CD14-positive monocyte (primary cell): Measurements from ENCODE around the gene ITPK1. TPM values are rescaled to one million over a fixed set of nuclear protein-coding genes. Genes with fewer than 3 reads are reported as not detected.

ENCODE experiments used
- DNase-seq, 3 donors: peaks; one replicate each; pipeline ENCODE4 v3.0.0-alpha.2; 2011 to 2022
- H2AFZ ChIP-seq: 2 replicates; pipeline ENCODE4 v1.6.0; 2012; ENCODE audit warnings: mild to moderate bottlenecking, low read depth, low read length, inconsistent platforms; ENCODE audit not compliant: insufficient read depth, poor library complexity, severe bottlenecking
- H3K27ac ChIP-seq, 2 donors: 1 replicate in 1 of 2; 2 replicates in 1 of 2; pipeline ENCODE4 v1.5.1; 2012 to 2013; ENCODE audit warnings: low read length in 2 of 2, control low read depth in 1 of 2, inconsistent platforms in 1 of 2, low read depth in 1 of 2, mild to moderate bottlenecking in 1 of 2
- H3K27me3 ChIP-seq, 2 donors: one replicate each; pipeline versions ENCODE4 v1.6.0 to v1.6.1; 2011 to 2013; ENCODE audit warnings: low read length in 2 of 2; ENCODE audit not compliant: control insufficient read depth in 2 of 2, insufficient read depth in 2 of 2
- H3K36me3 ChIP-seq, 2 donors: replicated peaks in 1 of 2; 1 replicate in 1 of 2; 2 replicates in 1 of 2; pipeline versions ENCODE4 v1.5.1 to v1.6.1; 2012 to 2013; ENCODE audit warnings: low read length in 2 of 2, control low read depth in 1 of 2, inconsistent platforms in 1 of 2, mild to moderate bottlenecking in 1 of 2; ENCODE audit not compliant: insufficient read depth in 2 of 2, control insufficient read depth in 1 of 2
- H3K4me1 ChIP-seq, 2 donors: 1 replicate in 1 of 2; 2 replicates in 1 of 2; pipeline versions ENCODE4 v1.5.1 to v1.6.1; 2012 to 2013; ENCODE audit warnings: low read length in 2 of 2, control low read depth in 1 of 2, inconsistent platforms in 1 of 2, mild to moderate bottlenecking in 1 of 2, moderate library complexity in 1 of 2; ENCODE audit not compliant: insufficient read depth in 2 of 2, control insufficient read depth in 1 of 2
- H3K4me2 ChIP-seq: replicated peaks from 2 replicates; pipeline ENCODE3; 2012; ENCODE audit warnings: low read length, moderate library complexity, mild to moderate bottlenecking; ENCODE audit not compliant: poor library complexity, severe bottlenecking; ENCODE audit errors: extremely low read depth
- H3K4me3 ChIP-seq, 3 experiments: fragments of 200-600 bp in 1 of 3; sonication (generic) in 1 of 3; replicated peaks in 1 of 3; 1 replicate in 2 of 3; 2 replicates in 1 of 3; pipeline ENCODE4 v1.5.1; 2011 to 2013; ENCODE audit warnings: low read length in 3 of 3, mild to moderate bottlenecking in 3 of 3, control low read depth in 2 of 3, low read depth in 2 of 3, inconsistent platforms in 1 of 3, moderate library complexity in 1 of 3
- H3K79me2 ChIP-seq: 2 replicates; pipeline ENCODE4 v1.6.0; 2012; ENCODE audit warnings: mild to moderate bottlenecking, control low read depth, inconsistent platforms, low read length, moderate library complexity; ENCODE audit not compliant: insufficient read depth
- H3K9ac ChIP-seq: 2 replicates; pipeline ENCODE4 v1.6.0; 2017; ENCODE audit warnings: low read length, mild to moderate bottlenecking; ENCODE audit not compliant: insufficient read depth, poor library complexity, severe bottlenecking
- H3K9me3 ChIP-seq, 2 donors: replicated peaks in 1 of 2; 1 replicate in 1 of 2; 2 replicates in 1 of 2; pipeline versions ENCODE4 v1.5.1 to v1.6.1; 2012 to 2013; ENCODE audit warnings: low read length in 2 of 2, control low read depth in 1 of 2; ENCODE audit not compliant: control insufficient read depth in 1 of 2, insufficient read depth in 1 of 2
- H4K20me1 ChIP-seq: 2 replicates; pipeline ENCODE4 v1.6.0; 2012; ENCODE audit warnings: mild to moderate bottlenecking, low read length, control low read depth, moderate library complexity; ENCODE audit not compliant: insufficient read depth
- H3K27ac Mint-ChIP-seq, 7 donors: one replicate each; pipeline ENCODE4 v1.8.0; 2020; ENCODE audit warnings: mild to moderate bottlenecking in 7 of 7, mixed read lengths in 7 of 7, moderate library complexity in 6 of 7, inconsistent platforms in 2 of 7
- H3K27me3 Mint-ChIP-seq, 3 donors: one replicate each; pipeline ENCODE4 v1.8.0; 2021 to 2022; ENCODE audit warnings: low read depth in 3 of 3, mild to moderate bottlenecking in 3 of 3, mixed read lengths in 3 of 3, moderate library complexity in 3 of 3, inconsistent platforms in 1 of 3
- H3K36me3 Mint-ChIP-seq, 2 donors: one replicate each; pipeline ENCODE4 v1.8.0; 2020; ENCODE audit warnings: mixed read lengths in 2 of 2, inconsistent platforms in 1 of 2, mild to moderate bottlenecking in 1 of 2
- H3K4me1 Mint-ChIP-seq: one replicate; pipeline ENCODE4 v1.8.0; 2020; ENCODE audit warnings: mild to moderate bottlenecking, mixed read lengths
- H3K4me3 Mint-ChIP-seq, 2 donors: one replicate each; pipeline ENCODE4 v1.8.0; 2020; ENCODE audit warnings: mild to moderate bottlenecking in 2 of 2, mixed read lengths in 2 of 2, moderate library complexity in 1 of 2
- H3K9me3 Mint-ChIP-seq, 7 donors: one replicate each; pipeline ENCODE4 v1.8.0; 2020 to 2022; ENCODE audit warnings: mixed read lengths in 7 of 7, mild to moderate bottlenecking in 6 of 7, moderate library complexity in 6 of 7, inconsistent platforms in 2 of 7
- CTCF ChIP-seq: fragments of 200-600 bp; IDR thresholded peaks from one replicate; pipeline ENCODE4 v1.8.0; 2022; ENCODE audit warnings: antibody characterized with exemption, mild to moderate bottlenecking
- WGBS: methylation state at CpG from one replicate; pipeline ENCODE4 v1.1.5; 2013; ENCODE audit warnings: missing lambda C conversion rate; ENCODE audit not compliant: insufficient coverage; 5-methylcytosine and 5-hydroxymethylcytosine counted together
- intact Hi-C, 2 donors: fragments of 100-400 bp; cut with micrococcal nuclease; formaldehyde crosslinking; loops; one replicate each; pipeline versions ENCODE4 v1.15.0 to v1.15.1; 2023
- polyA plus RNA-seq, 3 donors: library from polyadenylated mRNA; depleted of rRNA in 1 of 3; unstranded in 2 of 3; stranded (reverse) in 1 of 3; fragments of 300-500 nt in 2 of 3; fragments of >200 nt in 1 of 3; fragmentation: Illumina TruSeq in 2 of 3; gene quantifications; 1 replicate in 2 of 3; 2 replicates in 1 of 3; pipeline ENCODE4 v1.2.3, GENCODE V29; 2012 to 2021

Gene ITPK1
- polyA plus RNA-seq, 3 donors = 57.1 to 144 (median 63.0) TPM

DNA sequence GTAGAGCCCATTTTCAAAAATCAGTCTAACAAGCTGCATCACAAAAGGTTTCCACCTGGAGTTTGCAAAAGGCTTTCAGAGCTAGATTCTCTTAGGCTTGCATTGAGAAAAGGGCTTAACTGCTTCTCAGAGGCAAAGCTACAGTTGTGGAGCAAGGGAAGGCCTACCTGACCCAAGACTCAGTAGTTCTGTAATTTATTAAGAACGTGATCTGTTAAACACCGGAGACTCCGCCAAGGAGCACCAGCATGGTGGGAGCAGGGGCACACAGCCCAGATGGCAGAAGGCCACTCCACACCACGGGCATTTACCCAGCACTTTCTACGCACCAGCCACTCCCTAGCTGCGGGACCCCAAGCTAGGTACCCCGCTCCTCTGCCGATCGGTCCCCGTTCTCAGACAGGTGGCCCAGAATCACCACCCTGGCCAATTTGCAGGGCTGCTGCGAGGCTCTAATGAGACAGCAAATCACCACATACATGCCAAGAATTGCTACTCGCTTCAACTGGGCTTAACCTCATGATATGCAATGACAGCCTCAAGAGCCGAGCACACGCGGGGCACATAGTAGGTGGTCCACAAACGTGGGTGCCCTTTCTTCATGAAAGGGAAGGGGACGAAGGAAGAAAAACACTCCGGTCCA is 1.5 kb downstream of the ITPK1 start:
- H3K36me3 Mint-ChIP-seq = peaks cover 4 to 11% of the 10 kb centered on the region in 2 donors
- peak overlapping the region; percentile 81 for H2AFZ ChIP-seq
- H3K27me3 Mint-ChIP-seq = peaks cover 0 to 3% (median 0%) of the 10 kb centered on the region in 3 donors
- peak overlapping the region; percentile 47 to 82 (median 52) for H3K4me3 ChIP-seq
- H3K4me1 Mint-ChIP-seq = peaks cover 67% of the 10 kb centered on the region
- intact Hi-C loops = loop anchor here (2.0 to 10.0 kb wide), 3 partner anchors 25 to 71 kb away; partner anchors contain the start of genes LYSET (in 1 of the 2) and MOAP1 (in 1 of the 2)
- no peak for DNase-seq
- peak overlapping the region; percentile 43 to 71 for H3K27ac ChIP-seq
- H3K9me3 ChIP-seq = no peaks in the 10 kb centered on the region
- WGBS = 43% methylated on average over 10 of the region's 18 CpGs
- no peaks in the 10 kb centered on the region for H3K27me3 ChIP-seq
- H3K9me3 Mint-ChIP-seq = no peaks in the 10 kb centered on the region
- H3K27ac Mint-ChIP-seq = peak overlapping the region; percentile 78 to 94 (median 90)
- H3K9ac ChIP-seq = peak overlapping the region; percentile 77
- peaks cover 62% of the 10 kb centered on the region for H3K79me2 ChIP-seq
- peaks cover 54% of the 10 kb centered on the region for H4K20me1 ChIP-seq
- H3K4me2 ChIP-seq = peak overlapping the region; percentile 91
- no peak for TF ChIP-seq CTCF
- H3K4me1 ChIP-seq = peaks cover 66 to 88% of the 10 kb centered on the region in 2 donors
- no peaks in the 10 kb centered on the region for H3K36me3 ChIP-seq
- peak overlapping the region; percentile 87 to 93 for H3K4me3 Mint-ChIP-seq

DNA sequence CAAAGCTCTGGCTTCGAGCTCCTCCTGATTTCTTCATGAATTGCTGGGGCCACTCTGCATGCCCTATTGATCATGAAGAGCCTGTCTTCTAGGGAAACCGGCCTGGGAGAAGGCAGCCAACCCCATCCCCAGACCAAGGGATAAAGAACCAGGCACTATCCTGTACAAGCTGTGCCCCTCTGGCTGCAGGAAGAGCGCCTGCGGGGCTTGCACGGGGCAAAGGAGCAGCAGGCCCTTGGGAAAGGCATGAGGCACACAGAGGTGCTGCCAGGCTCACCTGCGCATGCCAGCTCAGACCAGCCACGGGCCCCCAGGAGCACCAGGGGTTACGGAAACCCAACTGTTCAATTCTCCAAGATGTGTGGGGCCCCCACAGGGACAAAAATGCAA is 2.1 kb downstream of the ITPK1 start:
- Mint-ChIP-seq H3K9me3 (no peaks in the 10 kb centered on the region), H3K4me3 (peak overlapping the region; percentile 87 to 93), H3K27ac (peak overlapping the region; percentile 78 to 94 (median 90)), H3K27me3 (peaks cover 0 to 3% (median 0%) of the 10 kb centered on the region in 3 donors), H3K36me3 (peaks cover 4 to 16% of the 10 kb centered on the region in 2 donors), H3K4me1 (peaks cover 71% of the 10 kb centered on the region)
- no peaks in the 10 kb centered on the region for H3K9me3 ChIP-seq
- H2AFZ ChIP-seq = no peak overlapping the region
- no peak for DNase-seq
- no peaks in the 10 kb centered on the region for H3K36me3 ChIP-seq
- H3K79me2 ChIP-seq = peaks cover 67% of the 10 kb centered on the region
- no peak for TF ChIP-seq CTCF
- intact Hi-C loops = loop anchor here (2.0 to 10.0 kb wide), 3 partner anchors 25 to 71 kb away; partner anchors contain the start of genes LYSET (in 1 of the 2) and MOAP1 (in 1 of the 2)
- peak overlapping the region; percentile 47 to 82 (median 52) for H3K4me3 ChIP-seq
- 69% methylated on average over 7 of the region's 8 CpGs for WGBS
- peak overlapping the region; percentile 77 for H3K9ac ChIP-seq
- no peaks in the 10 kb centered on the region for H3K27me3 ChIP-seq
- peak overlapping the region; percentile 91 for H3K4me2 ChIP-seq
- H3K27ac ChIP-seq = peak overlapping the region; percentile 36 to 71
- H4K20me1 ChIP-seq = peaks cover 60% of the 10 kb centered on the region
- H3K4me1 ChIP-seq = peaks cover 71 to 88% of the 10 kb centered on the region in 2 donors
